Activated T-cell treated with anti-CD3 and anti-CD28 coated beads for 1 hour (primary cell): ENCODE results near the gene TCF20.

ENCODE experiments used
- DNase-seq: peaks from one replicate; pipeline ENCODE4 v3.0.0-alpha.2; 2020; ENCODE audit warnings: low read depth

Gene TCF20

DNA sequence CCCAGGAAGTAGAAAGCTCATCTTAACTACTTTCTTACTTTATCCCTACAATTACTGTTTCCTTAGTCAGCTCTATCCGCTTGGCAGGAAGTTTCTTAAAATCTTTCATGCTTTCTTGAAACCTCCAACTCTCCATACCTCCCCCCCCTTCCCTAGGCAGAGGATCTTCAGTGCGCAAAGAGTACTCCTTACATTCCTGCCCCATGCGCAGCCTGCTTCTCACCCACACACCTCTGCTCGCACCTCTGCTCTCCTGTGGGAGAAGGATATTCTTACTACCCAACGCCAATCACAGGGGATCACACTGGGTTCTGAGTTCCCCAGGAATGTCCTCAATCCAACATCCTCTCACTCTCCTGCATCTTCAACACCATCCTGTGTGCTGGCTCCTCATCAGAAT is 12.3 kb downstream of the TCF20 start:
- no peak for DNase-seq

GRCh38 chr22:42257386-42257785 is 13.1 kb downstream of the TCF20 start:
- DNase-seq = no peak

GRCh38 chr22:42256930-42257329 is 13.5 kb downstream of the TCF20 start:
- no peak for DNase-seq

GRCh38 chr22:42256220-42256619 is 14.2 kb downstream of the TCF20 start:
- DNase-seq = no peak

DNA sequence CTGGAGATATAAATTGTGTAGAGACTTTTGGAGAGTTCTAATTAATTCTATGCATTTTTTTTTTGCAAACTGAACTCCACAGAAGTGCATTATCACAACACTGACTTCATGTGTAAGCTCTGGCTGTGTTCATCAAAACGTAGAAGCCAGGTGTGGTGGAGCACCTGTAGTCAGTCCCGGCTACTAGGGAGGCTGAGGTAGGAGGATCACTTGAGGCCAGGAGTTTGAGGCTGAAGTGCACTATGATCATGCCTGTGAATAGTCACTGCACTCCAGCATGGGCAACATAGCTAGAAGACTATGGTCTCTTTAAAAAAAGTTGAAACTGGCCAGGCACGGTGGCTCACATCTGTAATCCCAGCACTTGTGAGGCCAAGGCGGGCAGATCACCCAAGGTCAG is 20.6 kb downstream of the TCF20 start:
- DNase-seq = no peak

GRCh38 chr22:42248995-42249394 is 21.5 kb downstream of the TCF20 start:
- DNase-seq = no peak

GRCh38 chr22:42247596-42247995 is 22.9 kb downstream of the TCF20 start:
- no peak for DNase-seq

DNA sequence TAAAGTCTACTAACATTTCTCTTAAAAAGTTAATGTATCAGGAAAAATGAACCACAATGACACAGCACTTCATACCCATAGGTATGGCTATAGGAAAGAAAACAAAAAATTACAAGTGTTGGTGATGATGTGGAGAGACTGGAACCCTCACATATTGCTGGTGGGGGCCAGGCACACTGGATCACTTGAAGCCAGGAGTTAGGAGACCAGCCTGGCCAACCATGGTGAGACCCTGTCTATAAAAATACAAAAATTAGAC is 26.7 kb downstream of the TCF20 start:
- DNase-seq = no peak

GRCh38 chr22:42236848-42237247 is 33.6 kb downstream of the TCF20 start:
- no peak for DNase-seq

DNA sequence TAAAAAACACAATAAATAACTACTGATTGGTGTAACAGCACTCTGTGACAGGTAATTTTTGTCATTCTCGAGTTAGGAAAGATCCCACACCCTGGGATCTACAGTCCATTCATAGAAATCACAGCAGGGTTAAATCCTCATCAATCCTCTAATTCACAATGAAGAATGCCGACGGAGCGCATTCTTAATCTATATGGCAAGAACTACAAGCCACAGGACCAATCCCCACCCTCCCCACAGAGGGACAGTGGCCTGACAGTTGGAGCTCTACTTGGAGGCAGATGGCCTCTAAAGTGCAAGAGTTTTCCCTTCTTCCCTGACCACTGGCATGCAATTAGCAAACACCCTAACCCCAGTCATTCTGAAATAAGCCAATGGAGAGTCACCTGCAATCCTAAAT is 34.2 kb downstream of the TCF20 start:
- no peak for DNase-seq

- no peak for DNase-seq
These were observed 36.6 kb downstream of the TCF20 start for GRCh38 chr22:42233879-42234278.

- DNase-seq = no peak
These were observed 38.5 kb downstream of the TCF20 start for GRCh38 chr22:42231929-42232328.

- DNase-seq = no peak
These were observed 40.9 kb downstream of the TCF20 start for GRCh38 chr22:42229455-42230149.

- DNase-seq = no peak
These were observed 42.0 kb downstream of the TCF20 start for GRCh38 chr22:42228483-42228882.

DNA sequence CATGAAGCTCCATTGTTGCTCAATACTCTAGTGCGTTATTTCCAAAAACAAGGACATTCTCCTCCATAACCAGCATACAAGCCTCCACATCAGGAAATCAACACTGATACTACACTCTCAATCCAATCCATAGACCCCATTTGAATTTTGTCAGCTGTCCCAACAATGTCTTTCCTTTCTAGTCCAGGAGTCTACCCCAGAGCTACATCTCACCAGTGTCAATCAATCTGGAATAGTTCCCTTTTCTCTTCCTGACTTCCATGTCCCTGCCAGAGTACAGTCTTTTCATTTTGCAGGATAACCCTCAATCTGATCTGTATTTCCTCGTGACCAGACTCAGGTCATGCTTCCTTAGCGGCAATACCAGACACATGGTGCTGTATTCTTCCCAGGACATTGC is 43.0 kb downstream of the TCF20 start:
- no peak for DNase-seq

GRCh38 chr22:42225841-42226240 is 44.6 kb downstream of the TCF20 start:
- no peak for DNase-seq

DNA sequence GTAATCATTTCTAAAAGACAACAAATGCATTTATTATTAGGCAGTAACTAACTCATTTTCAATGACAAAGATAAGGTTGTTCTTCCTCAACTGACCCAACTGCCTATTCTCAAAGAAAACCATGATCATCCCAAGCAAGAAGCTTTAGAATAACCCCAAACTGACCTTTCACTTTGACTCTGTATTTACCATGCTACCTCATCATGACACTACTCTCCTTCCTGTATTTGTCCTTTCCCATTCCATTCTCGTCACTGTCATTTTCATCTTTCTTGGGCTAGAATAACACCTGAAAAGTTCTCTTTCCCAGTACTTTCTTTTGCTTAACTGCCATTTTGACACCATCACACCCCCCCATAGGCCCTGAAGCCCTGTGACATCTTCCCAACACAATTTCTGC is 48.3 kb downstream of the TCF20 start:
- DNase-seq = no peak
